Right renal pelvis (tissue), 4 donors: ENCODE results near the gene ACOT13. TPM values are rescaled to one million over a fixed set of nuclear protein-coding genes. Genes with fewer than 3 reads are reported as not detected.
"Not testable (repeated sequence)": the region's sequence is repeated elsewhere in the genome, so short reads cannot be mapped to it uniquely, and the experiment has no call there.

Experiments used
- DNase-seq, 4 donors: peaks; one replicate each; pipeline ENCODE4 v3.0.0-alpha.2; 2013; ENCODE audit warnings: low read depth in 4 of 4, low spot score in 3 of 4, missing footprints in 1 of 4
- polyA plus RNA-seq, 4 donors: library from polyadenylated mRNA; unstranded; fragments of 120-200 nt; gene quantifications; one replicate each; pipeline ENCODE4 v1.2.1, GENCODE V29; 2013; ENCODE audit not compliant: insufficient read length in 4 of 4

The ACOT13 gene
- 10 to 100 TPM; 36.5 to 45.0 (median 43.0) TPM for polyA plus RNA-seq

DNA sequence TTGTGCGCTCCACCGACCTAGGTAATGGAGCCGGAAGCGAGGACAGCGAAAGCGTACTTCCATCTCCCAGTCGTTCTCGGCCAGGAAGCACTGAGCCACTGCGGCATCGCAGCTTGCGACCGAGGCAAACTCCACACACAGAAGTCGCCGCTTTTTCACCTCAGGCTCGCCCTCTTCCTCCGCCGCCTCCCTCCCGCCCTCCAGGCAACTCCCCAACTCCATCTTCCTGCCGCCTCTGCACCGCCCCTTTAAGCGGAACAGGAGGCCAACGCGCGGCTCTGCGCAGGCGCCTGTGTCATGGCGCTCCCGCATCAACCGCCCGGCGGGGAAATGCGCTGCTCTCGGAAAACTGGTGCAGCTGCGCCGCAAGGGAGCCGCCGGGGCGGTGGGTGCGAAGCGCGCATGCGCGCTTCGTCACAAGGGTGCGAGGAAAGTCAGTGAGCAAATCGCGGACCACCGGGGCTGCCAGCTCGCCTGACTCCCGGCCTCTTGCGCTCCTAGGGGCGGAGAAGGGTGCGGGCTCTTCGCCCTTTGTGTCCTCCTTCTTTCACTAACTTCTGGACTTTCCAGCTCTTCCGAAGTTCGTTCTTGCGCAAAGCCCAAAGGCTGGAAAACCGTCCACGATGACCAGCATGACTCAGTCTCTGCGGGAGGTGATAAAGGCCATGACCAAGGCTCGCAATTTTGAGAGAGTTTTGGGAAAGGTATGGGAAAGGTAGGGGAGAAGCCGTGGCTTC, at the start of gene ACOT13, which contains the start of gene TDP2:
Gene ACOT13 (plus strand): TSS at position 437 of the 737 bp plus-strand sequence. CDS start 187 bp downstream, at position 624.
Gene TDP2 (minus strand): TSS at position 259 of the 737 bp plus-strand sequence. CDS start 37 bp downstream, at position 222.
- peak; percentile 95 to 99 (median 96) for DNase-seq

DNA sequence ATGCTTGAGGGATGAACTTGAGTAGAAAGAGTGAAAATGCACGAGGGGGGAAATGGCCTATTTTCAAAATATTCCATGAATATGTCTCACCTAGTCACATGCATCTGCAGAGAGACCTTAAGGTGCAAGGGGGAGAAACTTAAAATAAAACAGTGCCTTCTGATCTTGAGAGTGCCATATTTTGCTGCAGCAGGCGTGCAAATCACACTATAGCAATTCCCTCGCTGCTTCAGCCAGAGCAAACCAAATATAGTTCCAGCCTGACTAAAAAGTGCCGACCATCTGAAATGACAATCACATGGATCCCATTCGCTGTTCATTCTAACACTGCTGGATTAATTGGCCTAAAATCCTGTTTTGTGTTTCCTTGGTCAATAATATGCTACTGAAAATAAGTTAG, 47.2 kb upstream of the ACOT13 start:
- no peak for DNase-seq

DNA sequence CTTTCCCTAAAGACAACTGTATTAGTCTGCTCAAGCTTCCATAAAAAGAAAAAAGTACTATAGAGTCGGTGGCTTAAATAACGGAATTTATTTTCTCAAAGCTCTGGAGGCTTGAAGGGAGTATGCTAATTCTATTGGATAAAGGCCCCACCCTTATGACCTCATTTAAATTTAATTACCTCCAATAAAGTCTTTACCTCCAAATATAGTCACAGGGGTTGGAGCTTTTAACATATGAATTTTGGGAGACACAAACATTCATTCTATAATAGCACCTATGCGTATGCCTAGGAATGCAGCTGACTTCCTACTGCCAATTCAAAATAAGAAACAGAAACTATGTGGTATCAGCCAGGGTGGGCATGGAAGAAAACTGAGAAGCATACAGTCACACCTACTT, 46.2 kb upstream of the ACOT13 start:
- no peak for DNase-seq

DNA sequence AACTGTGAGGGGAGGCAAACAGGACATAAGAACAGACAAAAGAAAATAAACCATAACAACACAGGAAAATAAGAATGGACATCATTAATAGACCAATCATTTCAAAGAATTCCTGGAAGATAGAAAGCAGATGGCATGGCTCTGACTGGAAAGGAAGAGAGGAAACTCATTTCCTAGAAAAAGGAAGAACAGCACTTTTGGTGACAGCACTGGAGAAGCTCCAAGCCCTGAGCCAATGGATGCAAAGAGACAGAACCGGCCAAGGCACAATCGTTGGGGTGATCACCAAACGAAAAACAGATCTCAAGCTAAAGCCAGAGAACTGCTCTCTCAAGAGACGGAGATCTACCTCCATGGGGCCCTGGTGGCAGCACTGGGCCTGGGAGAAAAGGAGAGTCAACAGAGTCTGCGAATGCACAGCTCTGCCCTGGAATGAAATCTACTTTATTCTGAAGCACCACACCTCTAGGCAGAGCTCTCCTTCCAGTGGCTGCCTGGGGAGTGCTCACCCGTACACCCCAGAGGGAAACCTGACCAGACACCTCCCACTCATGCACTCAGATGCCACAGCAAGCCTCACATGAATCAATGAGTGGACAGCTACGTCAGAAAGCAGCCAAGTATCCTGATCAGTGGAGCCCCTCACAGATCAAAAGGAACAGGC, 45.1 kb upstream of the ACOT13 start:
- no peak for DNase-seq

DNA sequence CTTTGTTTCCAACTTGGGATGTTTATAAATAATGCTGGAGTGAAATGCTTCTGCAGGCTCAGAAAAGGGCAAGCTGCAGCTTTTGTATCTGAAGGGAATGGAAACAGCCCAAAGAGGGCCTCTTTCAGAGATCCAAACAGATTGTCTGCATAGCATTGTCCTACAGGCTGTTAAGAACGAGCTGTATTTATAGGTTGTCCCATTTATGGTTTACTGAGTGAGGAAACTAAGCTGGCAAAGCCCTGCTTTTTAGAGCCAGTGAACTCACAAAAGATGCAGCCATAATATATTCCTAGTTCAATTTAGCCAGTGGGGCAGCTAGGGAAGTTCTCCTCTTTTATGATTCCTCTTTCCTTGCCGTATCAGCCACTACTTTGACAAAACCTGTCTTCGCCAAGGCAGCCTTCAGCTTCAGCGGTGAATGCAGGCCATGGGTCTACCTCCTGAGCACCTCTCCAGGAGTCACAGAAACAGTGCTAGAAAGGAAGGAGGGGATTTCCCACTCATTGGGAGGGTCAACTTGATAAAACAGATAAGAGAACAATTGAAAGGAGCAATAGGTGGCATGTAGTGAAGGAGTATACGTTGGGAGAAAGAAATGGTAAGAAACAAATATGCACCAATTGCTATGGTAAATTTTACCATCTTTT, 35.9 kb upstream of the ACOT13 start:
- DNase-seq, result no peak

- no peak for DNase-seq
These were observed 35.2 kb upstream of the ACOT13 start for GRCh38 chr6:24631671-24632070.

- no peak for DNase-seq
These were observed 34.3 kb upstream of the ACOT13 start for GRCh38 chr6:24632573-24632972.

GRCh38 chr6:24636681-24637080, 30.2 kb upstream of the ACOT13 start:
- no peak for DNase-seq

DNA sequence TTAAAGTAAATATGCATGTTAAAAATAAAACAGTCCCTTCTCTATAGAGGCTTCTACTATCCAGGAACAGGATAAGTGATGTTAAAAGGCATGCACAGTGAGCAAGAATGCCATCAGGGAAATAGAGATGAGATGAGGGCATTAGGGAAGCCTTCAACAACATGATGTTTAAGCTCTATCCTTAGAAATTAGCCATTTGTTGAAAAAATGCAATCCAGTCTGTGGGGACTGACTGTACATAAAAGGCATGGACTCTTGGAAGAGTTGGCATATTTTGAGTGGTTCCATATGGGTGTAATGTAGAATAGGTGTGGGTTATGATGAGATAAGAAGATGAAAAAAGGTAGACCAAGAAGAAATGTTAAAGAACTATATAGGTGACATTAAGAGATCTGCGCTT, 26.7 kb upstream of the ACOT13 start:
- DNase-seq, result no peak

- not testable (repeated sequence) for DNase-seq
These were observed 26.2 kb upstream of the ACOT13 start for GRCh38 chr6:24640631-24641030.

DNA sequence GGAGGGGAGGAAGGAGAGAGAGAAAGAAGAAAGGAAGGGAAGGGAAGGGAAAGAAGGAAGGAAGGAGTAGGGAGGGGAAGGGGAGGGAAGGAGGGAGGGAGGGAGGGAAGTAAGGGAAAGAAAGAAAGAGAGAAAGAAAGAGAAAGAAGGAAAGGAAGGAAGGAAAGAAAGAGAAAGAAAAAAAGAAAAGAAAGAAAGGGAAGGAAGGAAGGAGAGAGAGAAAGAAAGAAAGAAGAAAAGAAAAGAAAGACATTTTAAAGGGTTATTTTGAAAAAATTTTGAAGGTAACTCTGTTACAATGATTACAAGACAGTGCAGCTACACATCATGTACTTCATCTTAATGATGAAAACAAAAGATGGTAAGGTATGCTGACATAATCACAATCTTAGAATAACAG, 24.8 kb upstream of the ACOT13 start:
- no peak for DNase-seq

GRCh38 chr6:24643920-24644319, 23.0 kb upstream of the ACOT13 start:
- DNase-seq, result no peak

DNA sequence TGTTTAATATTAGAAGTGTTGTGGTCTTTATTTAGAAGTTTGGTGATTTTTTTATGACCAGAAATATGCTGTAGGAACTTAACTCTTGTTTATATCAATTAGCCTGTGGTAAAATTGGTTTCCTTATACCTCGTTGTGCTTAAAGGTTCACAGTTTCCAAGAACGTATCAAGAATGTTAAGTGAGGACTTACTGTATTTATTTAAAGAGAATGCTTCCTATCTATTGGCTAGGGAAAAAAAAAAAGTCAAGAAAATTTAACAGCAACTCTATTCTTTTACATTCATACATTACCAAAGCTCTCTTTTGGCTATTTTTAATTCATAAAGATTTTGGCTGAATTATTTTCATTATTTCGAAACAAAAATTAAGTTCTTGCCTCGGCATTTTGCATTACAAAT, 22.5 kb upstream of the ACOT13 start:
- no peak for DNase-seq

DNA sequence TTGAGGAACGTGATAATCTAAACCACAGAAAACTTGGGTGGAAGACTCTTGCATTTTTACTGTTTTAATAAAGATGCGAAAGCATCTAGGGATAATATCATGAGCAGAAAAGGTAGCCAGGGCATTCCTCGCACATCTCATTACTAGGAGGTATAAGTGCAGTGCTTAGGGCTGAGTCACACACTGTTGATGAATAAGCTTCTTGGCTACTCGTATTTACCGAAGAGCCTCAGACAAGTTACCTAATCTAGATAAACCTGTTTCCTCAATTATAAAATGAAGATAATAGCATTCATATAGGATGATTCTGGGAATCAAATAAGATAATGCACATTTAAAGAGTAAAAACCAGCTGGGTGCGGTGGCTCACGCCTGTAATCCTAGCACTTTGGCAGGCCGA, 20.1 kb upstream of the ACOT13 start:
- no peak for DNase-seq

DNA sequence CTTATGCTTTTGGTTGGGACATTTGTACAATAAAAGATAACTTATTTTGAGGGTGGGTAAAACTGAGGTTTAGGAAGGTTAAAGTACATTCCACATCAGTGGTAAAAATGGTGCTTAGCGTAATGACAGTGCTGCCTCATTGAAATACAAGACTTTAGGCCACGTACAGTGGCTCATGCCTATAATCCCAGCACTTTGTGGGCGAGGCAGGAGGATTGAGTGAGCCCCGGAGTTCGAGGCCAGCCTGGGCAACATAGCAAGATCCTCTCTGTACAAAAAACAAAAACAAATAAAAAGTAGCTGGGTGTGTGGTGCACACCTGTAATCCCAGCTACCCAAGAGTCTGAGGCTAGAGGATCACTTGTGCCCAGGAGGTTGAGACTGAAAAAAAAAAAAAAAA, 18.6 kb upstream of the ACOT13 start:
- no peak for DNase-seq

- no peak for DNase-seq
These were observed 17.2 kb upstream of the ACOT13 start for GRCh38 chr6:24649691-24650090.

GRCh38 chr6:24650365-24650764, 16.5 kb upstream of the ACOT13 start:
- no peak for DNase-seq

DNA sequence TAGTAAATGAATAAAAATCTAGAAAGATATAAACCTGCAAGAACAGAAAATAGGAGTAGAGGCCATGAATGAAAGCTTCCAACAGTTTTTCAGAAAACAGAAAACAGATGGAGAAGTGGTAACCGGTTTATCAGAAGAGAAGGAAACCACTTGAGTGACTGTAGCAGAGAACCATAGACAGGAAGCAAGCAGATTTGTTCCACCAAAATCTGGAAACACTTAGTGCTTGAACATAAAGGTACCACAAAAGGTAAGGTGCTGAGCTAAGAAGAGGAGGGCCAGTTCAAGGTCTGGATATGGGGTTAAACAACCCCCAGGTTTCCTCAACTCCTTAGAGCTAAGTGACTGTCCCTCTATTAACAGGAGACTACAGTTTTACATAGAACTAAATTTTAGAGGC, 11.7 kb upstream of the ACOT13 start:
- DNase-seq, result no peak

GRCh38 chr6:24658573-24659560, 8.0 kb upstream of the ACOT13 start:
- no peak for DNase-seq

DNA sequence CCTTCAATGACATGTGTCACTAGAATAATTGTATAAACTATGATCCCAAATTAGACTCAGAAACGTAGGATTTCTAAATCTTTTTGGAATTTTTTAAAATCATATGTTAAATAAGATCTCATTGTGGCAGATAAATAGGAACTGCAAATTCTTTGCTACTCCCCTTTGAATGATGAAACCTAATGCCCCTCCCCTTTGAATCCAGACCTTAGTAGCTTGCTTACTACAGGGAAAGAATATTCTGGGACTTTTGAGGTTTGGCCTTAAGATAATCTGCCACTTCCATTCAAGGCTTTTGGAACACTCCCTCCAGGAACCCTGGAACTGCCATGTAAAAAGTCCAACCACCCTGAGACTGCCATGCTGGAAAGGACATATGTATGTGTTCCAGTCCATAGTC, 7.3 kb upstream of the ACOT13 start:
- DNase-seq, result no peak
